ENCODE measurements around the gene CNTLN.

CNTLN gene

GRCh38 chr9:17225407-17225806 is 90.6 kb downstream of the CNTLN start:
- no peaks in the 10 kb centered on the region for H3K36me3 ChIP-seq (ENCODE audit: control insufficient read depth, insufficient read depth, low read length)
- H3K9me3 ChIP-seq (ENCODE audit: control insufficient read depth, low read length) = no peaks in the 10 kb centered on the region
- H3K4me3 ChIP-seq (ENCODE audit: low read depth, low read length) = no peak overlapping the region
- no peaks in the 10 kb centered on the region for H3K27me3 ChIP-seq (ENCODE audit: control insufficient read depth, insufficient read depth, low read length)
- no peaks in the 10 kb centered on the region for H3K79me2 ChIP-seq
- no peak overlapping the region for H3K9ac ChIP-seq
- H3K27ac ChIP-seq = no peak overlapping the region
- no peaks in the 10 kb centered on the region for H3K4me1 ChIP-seq
- TF ChIP-seq, protein P1, sequence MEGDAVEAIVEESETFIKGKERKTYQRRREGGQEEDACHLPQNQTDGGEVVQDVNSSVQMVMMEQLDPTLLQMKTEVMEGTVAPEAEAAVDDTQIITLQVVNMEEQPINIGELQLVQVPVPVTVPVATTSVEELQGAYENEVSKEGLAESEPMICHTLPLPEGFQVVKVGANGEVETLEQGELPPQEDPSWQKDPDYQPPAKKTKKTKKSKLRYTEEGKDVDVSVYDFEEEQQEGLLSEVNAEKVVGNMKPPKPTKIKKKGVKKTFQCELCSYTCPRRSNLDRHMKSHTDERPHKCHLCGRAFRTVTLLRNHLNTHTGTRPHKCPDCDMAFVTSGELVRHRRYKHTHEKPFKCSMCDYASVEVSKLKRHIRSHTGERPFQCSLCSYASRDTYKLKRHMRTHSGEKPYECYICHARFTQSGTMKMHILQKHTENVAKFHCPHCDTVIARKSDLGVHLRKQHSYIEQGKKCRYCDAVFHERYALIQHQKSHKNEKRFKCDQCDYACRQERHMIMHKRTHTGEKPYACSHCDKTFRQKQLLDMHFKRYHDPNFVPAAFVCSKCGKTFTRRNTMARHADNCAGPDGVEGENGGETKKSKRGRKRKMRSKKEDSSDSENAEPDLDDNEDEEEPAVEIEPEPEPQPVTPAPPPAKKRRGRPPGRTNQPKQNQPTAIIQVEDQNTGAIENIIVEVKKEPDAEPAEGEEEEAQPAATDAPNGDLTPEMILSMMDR (IDR thresholded peaks at IDR 0.05) = no peak
- H2AFZ ChIP-seq = no peak overlapping the region
- H3K4me2 ChIP-seq (ENCODE audit: low read length) = no peak overlapping the region

DNA sequence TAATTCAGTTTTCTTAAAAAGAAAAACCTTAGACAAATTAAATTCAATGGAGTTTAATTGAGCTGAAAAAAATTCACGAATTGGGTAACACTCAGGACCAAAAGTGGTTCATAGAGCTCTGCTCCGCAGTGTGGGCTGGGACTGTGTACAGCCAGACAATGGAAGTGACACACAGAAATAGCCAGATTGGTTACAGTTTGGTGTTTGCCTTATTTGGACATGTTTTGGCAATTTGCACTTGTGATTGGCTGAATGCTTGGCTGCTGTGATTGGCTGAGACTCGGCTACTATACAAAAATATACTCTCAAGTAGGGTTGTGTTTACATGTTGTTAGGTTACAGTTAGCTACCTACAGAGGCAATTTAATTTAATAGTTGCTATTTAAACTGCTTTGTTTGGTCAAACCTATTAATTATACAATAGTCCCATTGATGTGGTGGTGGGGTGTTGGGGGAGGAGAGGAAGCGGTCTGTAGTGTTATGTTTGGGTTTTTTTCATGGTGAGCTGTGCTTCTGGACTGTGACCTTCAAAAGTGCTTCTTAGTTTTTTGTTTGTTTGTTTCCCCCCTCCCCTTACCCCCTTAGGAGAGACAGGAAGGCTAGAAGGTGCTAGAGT is 95.2 kb downstream of the CNTLN start:
- no peak overlapping the region for H3K27ac ChIP-seq
- H3K9me3 ChIP-seq (ENCODE audit: control insufficient read depth, low read length) = no peaks in the 10 kb centered on the region
- H3K4me1 ChIP-seq = no peaks in the 10 kb centered on the region
- H3K4me2 ChIP-seq (ENCODE audit: low read length) = no peak overlapping the region
- TF ChIP-seq, protein P1 (IDR thresholded peaks at IDR 0.05) = no peak
- no peak overlapping the region for H3K9ac ChIP-seq
- H3K79me2 ChIP-seq = no peaks in the 10 kb centered on the region
- H3K4me3 ChIP-seq (ENCODE audit: low read depth, low read length) = no peak overlapping the region
- H3K27me3 ChIP-seq (ENCODE audit: control insufficient read depth, insufficient read depth, low read length) = no peaks in the 10 kb centered on the region
- no peaks in the 10 kb centered on the region for H3K36me3 ChIP-seq (ENCODE audit: control insufficient read depth, insufficient read depth, low read length)
- H2AFZ ChIP-seq = no peak overlapping the region

GRCh38 chr9:17230646-17231045 is 95.8 kb downstream of the CNTLN start:
- Histone ChIP-seq H3K79me2 (no peaks in the 10 kb centered on the region), H3K9me3 (ENCODE audit: control insufficient read depth, low read length) (no peaks in the 10 kb centered on the region), H3K4me1 (no peaks in the 10 kb centered on the region), H3K4me2 (ENCODE audit: low read length) (no peak overlapping the region), H3K4me3 (ENCODE audit: low read depth, low read length) (no peak overlapping the region), H3K36me3 (ENCODE audit: control insufficient read depth, insufficient read depth, low read length) (no peaks in the 10 kb centered on the region), H2AFZ (no peak overlapping the region), H3K27me3 (ENCODE audit: control insufficient read depth, insufficient read depth, low read length) (no peaks in the 10 kb centered on the region), H3K9ac (no peak overlapping the region), H3K27ac (no peak overlapping the region)
- TF ChIP-seq, protein P1 (IDR thresholded peaks at IDR 0.05) = no peak

- Histone ChIP-seq H3K4me1 (no peaks in the 10 kb centered on the region), H3K27me3 (ENCODE audit: control insufficient read depth, insufficient read depth, low read length) (no peaks in the 10 kb centered on the region), H3K9me3 (ENCODE audit: control insufficient read depth, low read length) (no peaks in the 10 kb centered on the region), H3K27ac (no peak overlapping the region), H2AFZ (no peak overlapping the region), H3K4me3 (ENCODE audit: low read depth, low read length) (no peak overlapping the region), H3K79me2 (no peaks in the 10 kb centered on the region), H3K9ac (no peak overlapping the region), H3K36me3 (ENCODE audit: control insufficient read depth, insufficient read depth, low read length) (no peaks in the 10 kb centered on the region), H3K4me2 (ENCODE audit: low read length) (no peak overlapping the region)
- TF ChIP-seq, protein P1 (IDR thresholded peaks at IDR 0.05) = no peak
Observed at GRCh38 chr9:17236147-17236546, 101.3 kb downstream of the CNTLN start.

DNA sequence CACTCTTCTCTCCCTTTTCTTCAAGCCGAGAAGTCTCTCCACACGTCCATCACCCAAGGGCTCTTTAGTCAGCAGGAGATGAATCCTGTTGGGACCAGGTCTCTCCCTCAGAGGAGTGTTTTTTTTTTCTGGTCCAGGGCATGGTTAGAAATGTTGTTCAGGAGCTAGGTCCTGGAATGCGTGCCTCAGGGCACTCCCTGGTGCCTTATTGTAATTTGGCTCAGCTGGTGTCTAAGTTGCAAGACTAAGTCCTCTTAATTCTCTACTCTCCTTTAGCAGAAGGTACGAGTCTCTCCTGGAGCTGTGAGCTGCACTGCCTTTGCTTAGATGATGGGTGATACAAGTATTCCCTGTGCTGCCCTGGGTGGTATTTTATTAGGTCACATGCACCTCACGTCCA is 111.9 kb downstream of the CNTLN start:
- Histone ChIP-seq H3K79me2 (no peaks in the 10 kb centered on the region), H3K27ac (no peak overlapping the region), H3K27me3 (ENCODE audit: control insufficient read depth, insufficient read depth, low read length) (no peaks in the 10 kb centered on the region), H3K4me1 (no peaks in the 10 kb centered on the region), H3K4me2 (ENCODE audit: low read length) (no peak overlapping the region), H3K9ac (no peak overlapping the region), H3K9me3 (ENCODE audit: control insufficient read depth, low read length) (no peaks in the 10 kb centered on the region), H3K4me3 (ENCODE audit: low read depth, low read length) (no peak overlapping the region), H3K36me3 (ENCODE audit: control insufficient read depth, insufficient read depth, low read length) (no peaks in the 10 kb centered on the region), H2AFZ (no peak overlapping the region)
- TF ChIP-seq, protein P1 (IDR thresholded peaks at IDR 0.05) = no peak
